COLO668 (cell line): ENCODE measurements around the gene EDC4.
A peak's percentile ranks its signal among the peaks of the same experiment; 100 is the strongest.
"Not testable (repeated sequence)": the region's sequence is repeated elsewhere in the genome, so short reads cannot be mapped to it uniquely, and the experiment has no call there.

Experiments
- DNase-seq: peaks from one replicate; lab custom pipeline; 2025; ENCODE audit not compliant: unreplicated experiment; lab: John Stamatoyannopoulos, UW

Gene EDC4

GRCh38 chr16:67846320-67847063 lies 26.4 kb upstream of the EDC4 start, which contains the start of gene NUTF2:
TSS of gene NUTF2 (plus strand) at chr16:67846933. CDS start at chr16:67865131, 18,198 bp downstream.
- DNase-seq = peak; percentile 96

- peak; percentile 85 for DNase-seq
These were observed 25.6 kb upstream of the EDC4 start, which contains the start of gene CENPT for GRCh38 chr16:67847064-67847861. TSS of gene CENPT (minus strand) at chr16:67847693. CDS start at chr16:67833859, 13,834 bp downstream.

- DNase-seq = no peak
These were observed 24.7 kb upstream of the EDC4 start for GRCh38 chr16:67848118-67848517.

- no peak for DNase-seq
These were observed 19.2 kb upstream of the EDC4 start for GRCh38 chr16:67853670-67854069.

- DNase-seq = no peak
These were observed 17.1 kb upstream of the EDC4 start for GRCh38 chr16:67855789-67856188.

GRCh38 chr16:67856927-67857546 lies 15.8 kb upstream of the EDC4 start:
- DNase-seq = no peak

- peak; percentile 88 for DNase-seq
These were observed 15.2 kb upstream of the EDC4 start for GRCh38 chr16:67857547-67858233.

- no peak for DNase-seq
These were observed 14.4 kb upstream of the EDC4 start for GRCh38 chr16:67858500-67858899.

- no peak for DNase-seq
These were observed 12.1 kb upstream of the EDC4 start for GRCh38 chr16:67860589-67861398.

- DNase-seq = no peak
These were observed 11.0 kb upstream of the EDC4 start for GRCh38 chr16:67861877-67862276.

- no peak for DNase-seq
These were observed 9.9 kb upstream of the EDC4 start for GRCh38 chr16:67862623-67863583.

GRCh38 chr16:67864044-67864443 lies 8.8 kb upstream of the EDC4 start:
- not testable (repeated sequence) for DNase-seq

GRCh38 chr16:67864594-67864993 lies 8.3 kb upstream of the EDC4 start:
- DNase-seq = no peak

GRCh38 chr16:67865318-67865717 lies 7.5 kb upstream of the EDC4 start:
- DNase-seq = peak; percentile 47

GRCh38 chr16:67868290-67868689 lies 4.6 kb upstream of the EDC4 start:
- no peak for DNase-seq

- no peak for DNase-seq
These were observed 3.2 kb upstream of the EDC4 start for GRCh38 chr16:67869653-67870052.

- DNase-seq = no peak
These were observed 1.6 kb upstream of the EDC4 start for GRCh38 chr16:67871256-67871655.

GRCh38 chr16:67872131-67872630 lies 671 bp upstream of the EDC4 start:
- no peak for DNase-seq
